ENCODE results near the gene CFAP74. TPM values are rescaled to one million over a fixed set of nuclear protein-coding genes. Genes with fewer than 3 reads are reported as not detected.

The CFAP74 gene
- total and polyA plus RNA-seq, 2 donors (not counting 3 experiments of a cell fraction or from before 2014, with no cell fraction given) = not detected

- ChIA-PET CTCF (no interaction called here), POLR2A (no interaction called here)
- BruUV-seq (replicated peaks) = no TSS peak
- TF ChIP-seq MAX (IDR thresholded peaks at IDR 0.05; ENCODE audit: insufficient read depth, insufficient read length) (no peak), CTCF (IDR thresholded peaks at IDR 0.05; ENCODE audit: extremely low read depth in 1 of 2, insufficient read depth in 1 of 2, low read depth in 1 of 2, low read length in 2 of 2) (no peak), FOS (IDR thresholded peaks at IDR 0.05; ENCODE audit: borderline replicate concordance, insufficient read depth, low read length) (no peak)
- Histone ChIP-seq H3K4me3 (replicated peaks in 1 of 3; ENCODE audit: insufficient read depth in 1 of 3, low read depth in 1 of 3, low read length in 3 of 3) (no peak overlapping the region), H3K79me2 (ENCODE audit: control insufficient read depth, insufficient read depth, low read length) (no peaks in the 10 kb centered on the region), H3K9me3 (replicated peaks; ENCODE audit: control insufficient read depth, insufficient read depth, low read length) (no peaks in the 10 kb centered on the region), H3K27ac (ENCODE audit: insufficient read depth, low read depth, low read length) (no peak overlapping the region), H3K4me2 (ENCODE audit: insufficient read depth, low read length) (no peak overlapping the region), H3K27me3 (ENCODE audit: control insufficient read depth in 2 of 2, insufficient read depth in 2 of 2, low read length in 2 of 2) (no peaks in the 10 kb centered on the region), H2AFZ (ENCODE audit: low read depth, low read length) (no peak overlapping the region), H4K20me1 (replicated peaks; ENCODE audit: control insufficient read depth, extremely low read depth, insufficient read depth, low read length) (no peaks in the 10 kb centered on the region), H3K9ac (replicated peaks; ENCODE audit: extremely low read depth, insufficient read depth, low read length) (no peak overlapping the region), H3K9me1 (replicated peaks; ENCODE audit: control insufficient read depth, extremely low read depth, insufficient read depth, low read length) (no peaks in the 10 kb centered on the region), H3K36me3 (ENCODE audit: control insufficient read depth in 2 of 2, extremely low read depth in 1 of 2, insufficient read depth in 2 of 2, low read length in 2 of 2) (no peaks in the 10 kb centered on the region), H3K4me1 (ENCODE audit: control insufficient read depth, extremely low read depth, insufficient read depth, low read length) (no peaks in the 10 kb centered on the region)
- intact Hi-C loops (cut with micrococcal nuclease) = no loop called here
- dilution Hi-C loops (cut with MboI; ENCODE audit: extremely low pct_ligation_motif_present, low sequenced_read_pairs) = no loop called here
- DNase-seq (ENCODE audit: low read depth, low spot score) = no peak
- FAIRE-seq = no peak
Measured at GRCh38 chr1:1925437-1926345, 77.9 kb downstream of the CFAP74 start.

GRCh38 chr1:1924849-1925248, 78.7 kb downstream of the CFAP74 start:
- ChIA-PET POLR2A (no interaction called here), CTCF (interaction anchor here (1.0 kb wide), 1 partner anchor 15 kb away, joined by 3 read pairs; no protein-coding TSS in a partner anchor)
- Histone ChIP-seq H3K27me3 (ENCODE audit: control insufficient read depth in 2 of 2, insufficient read depth in 2 of 2, low read length in 2 of 2) (no peaks in the 10 kb centered on the region), H3K27ac (ENCODE audit: insufficient read depth, low read depth, low read length) (no peak overlapping the region), H4K20me1 (replicated peaks; ENCODE audit: control insufficient read depth, extremely low read depth, insufficient read depth, low read length) (no peaks in the 10 kb centered on the region), H3K9me3 (replicated peaks; ENCODE audit: control insufficient read depth, insufficient read depth, low read length) (no peaks in the 10 kb centered on the region), H3K9ac (replicated peaks; ENCODE audit: extremely low read depth, insufficient read depth, low read length) (no peak overlapping the region), H3K79me2 (ENCODE audit: control insufficient read depth, insufficient read depth, low read length) (no peaks in the 10 kb centered on the region), H3K4me2 (ENCODE audit: insufficient read depth, low read length) (no peak overlapping the region), H3K36me3 (ENCODE audit: control insufficient read depth in 2 of 2, extremely low read depth in 1 of 2, insufficient read depth in 2 of 2, low read length in 2 of 2) (no peaks in the 10 kb centered on the region), H3K4me1 (ENCODE audit: control insufficient read depth, extremely low read depth, insufficient read depth, low read length) (no peaks in the 10 kb centered on the region), H2AFZ (ENCODE audit: low read depth, low read length) (no peak overlapping the region), H3K4me3 (replicated peaks in 1 of 3; ENCODE audit: insufficient read depth in 1 of 3, low read depth in 1 of 3, low read length in 3 of 3) (no peak overlapping the region), H3K9me1 (replicated peaks; ENCODE audit: control insufficient read depth, extremely low read depth, insufficient read depth, low read length) (no peaks in the 10 kb centered on the region)
- DNase-seq (ENCODE audit: low read depth, low spot score) (no peak), FAIRE-seq (no peak)
- TF ChIP-seq GATA2 (IDR thresholded peaks at IDR 0.05; ENCODE audit: insufficient read depth, insufficient read length, low read depth, low read length) = no peak
- no peak for TF ChIP-seq MAX (IDR thresholded peaks at IDR 0.05; ENCODE audit: insufficient read depth, insufficient read length)
- no peak for TF ChIP-seq JUN (IDR thresholded peaks at IDR 0.05; ENCODE audit: borderline replicate concordance, insufficient read depth, insufficient read length, low read depth)
- TF ChIP-seq FOS (IDR thresholded peaks at IDR 0.05; ENCODE audit: borderline replicate concordance, insufficient read depth, low read length) = no peak
- no peak for TF ChIP-seq POLR2AphosphoS5 (IDR thresholded peaks at IDR 0.05; ENCODE audit: insufficient read depth, low read depth, low read length)
- TF ChIP-seq CTCF (IDR thresholded peaks at IDR 0.05; ENCODE audit: extremely low read depth in 1 of 2, insufficient read depth in 1 of 2, low read depth in 1 of 2, low read length in 2 of 2) = no peak
- TF ChIP-seq EZH2 (IDR thresholded peaks at IDR 0.05; ENCODE audit: borderline replicate concordance, low read depth, low read length, severe bottlenecking) = no peak
- TF ChIP-seq POLR2A (IDR thresholded peaks at IDR 0.05; ENCODE audit: low read depth, low read length) = no peak
- no peak for TF ChIP-seq MYC (IDR thresholded peaks at IDR 0.05; ENCODE audit: low read depth, low read length)
- dilution Hi-C loops (cut with MboI; ENCODE audit: extremely low pct_ligation_motif_present, low sequenced_read_pairs) = no loop called here
- no TSS peak for BruUV-seq (replicated peaks)
- intact Hi-C loops (cut with micrococcal nuclease) = no loop called here

All from endothelial cell of umbilical vein (primary cell).